NCI-H345 treated with DMSO at 0.1 percent for 48 hours (cell line): ENCODE results near the gene HSPA12A.
"Not testable (repeated sequence)": the region's sequence is repeated elsewhere in the genome, so short reads cannot be mapped to it uniquely, and the experiment has no call there.

Source experiments
- DNase-seq: peaks from one replicate; lab custom pipeline; 2025; ENCODE audit not compliant: unreplicated experiment; lab: John Stamatoyannopoulos, UW

The HSPA12A gene

GRCh38 chr10:116718058-116718457 is 24.3 kb downstream of the HSPA12A start:
- no peak for DNase-seq

DNA sequence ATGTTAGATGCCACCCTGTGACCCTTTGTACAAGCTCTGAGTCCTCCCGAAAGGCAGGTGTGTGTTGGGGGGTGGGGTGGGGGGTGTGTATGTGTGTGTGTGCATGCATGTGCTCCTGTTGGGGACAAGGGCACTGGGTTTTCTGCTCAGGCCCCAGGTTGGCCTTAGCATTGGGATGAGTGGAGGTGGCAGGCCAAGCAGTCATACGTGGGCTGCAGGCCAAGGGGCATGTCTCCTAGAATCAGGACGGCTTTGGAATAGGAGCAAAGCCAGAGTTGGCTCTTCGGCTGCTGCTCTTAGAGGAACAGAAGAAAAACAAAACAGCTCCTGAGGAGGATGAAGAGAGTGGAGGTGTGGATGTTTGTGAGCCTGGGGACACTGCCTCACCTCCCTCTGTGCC is 26.0 kb downstream of the HSPA12A start:
- DNase-seq = no peak

GRCh38 chr10:116715839-116716377 is 26.5 kb downstream of the HSPA12A start:
- DNase-seq = no peak

GRCh38 chr10:116715341-116715740 is 27.0 kb downstream of the HSPA12A start:
- no peak for DNase-seq

DNA sequence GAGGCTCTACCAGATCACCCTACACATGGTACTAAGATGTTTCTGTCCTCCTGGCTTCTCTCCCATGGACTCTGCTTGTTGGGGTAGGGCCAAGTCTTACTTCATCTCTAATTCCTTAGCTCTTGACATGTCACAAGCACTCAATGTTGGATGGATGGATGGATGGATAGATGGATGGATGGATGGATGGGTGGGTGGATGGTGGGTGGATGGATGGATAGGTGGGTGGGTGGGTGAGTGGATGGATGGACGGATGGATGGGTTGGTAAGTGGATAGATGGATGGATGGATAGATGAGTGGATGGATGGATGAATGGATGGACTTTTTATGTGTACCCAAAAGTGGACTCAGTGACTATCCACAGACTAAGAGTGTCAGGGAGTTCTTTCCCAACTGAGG is 28.5 kb downstream of the HSPA12A start:
- DNase-seq = no peak

DNA sequence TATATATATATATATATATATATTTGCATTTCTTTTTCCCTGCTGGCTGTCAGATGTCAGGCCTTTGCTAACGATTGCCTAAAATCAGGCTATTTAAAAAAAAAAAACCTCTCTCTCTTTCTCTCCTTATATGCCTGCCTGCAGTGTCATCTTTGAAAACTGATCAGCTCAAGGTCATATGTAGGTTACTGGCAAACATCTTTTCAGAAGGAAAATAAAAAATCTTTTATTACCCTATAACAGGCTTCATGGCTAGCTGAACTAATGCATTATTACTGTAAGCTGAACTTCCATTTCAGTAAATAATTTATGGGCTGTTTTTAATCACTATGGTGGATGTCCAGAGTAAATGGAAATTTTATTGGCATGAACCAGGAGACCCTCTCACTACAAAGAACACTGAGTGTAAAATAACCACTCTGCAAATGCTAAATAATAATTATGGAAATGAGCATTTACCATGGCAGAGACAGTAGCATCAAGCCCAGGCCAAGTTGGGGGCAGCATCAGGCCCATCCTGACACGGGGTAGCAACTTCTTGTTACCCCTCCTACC is 29.3 kb downstream of the HSPA12A start:
- DNase-seq = no peak

GRCh38 chr10:116712519-116712918 is 29.8 kb downstream of the HSPA12A start:
- DNase-seq = no peak

DNA sequence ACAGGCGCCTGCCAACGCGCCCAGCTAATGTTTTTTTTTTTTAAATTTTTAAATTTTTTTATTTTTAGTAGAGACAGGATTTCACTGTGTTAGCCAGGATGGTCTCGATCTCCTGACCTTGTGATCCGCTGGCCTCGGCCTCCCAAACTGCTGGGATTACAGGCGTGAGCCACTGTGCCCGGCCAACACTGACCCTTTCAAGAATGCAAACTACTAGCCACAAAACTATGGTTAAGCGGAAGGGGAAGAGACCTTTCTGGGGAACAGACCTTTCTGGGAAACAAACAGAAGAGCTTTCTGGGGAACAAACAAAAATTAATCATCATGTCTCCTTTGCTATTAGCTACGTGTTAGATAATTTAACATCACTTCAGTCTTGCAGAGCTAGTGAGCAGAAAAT is 30.6 kb downstream of the HSPA12A start:
- not testable (repeated sequence) for DNase-seq

- DNase-seq = no peak
Observed at GRCh38 chr10:116710076-116710475, 32.3 kb downstream of the HSPA12A start.

DNA sequence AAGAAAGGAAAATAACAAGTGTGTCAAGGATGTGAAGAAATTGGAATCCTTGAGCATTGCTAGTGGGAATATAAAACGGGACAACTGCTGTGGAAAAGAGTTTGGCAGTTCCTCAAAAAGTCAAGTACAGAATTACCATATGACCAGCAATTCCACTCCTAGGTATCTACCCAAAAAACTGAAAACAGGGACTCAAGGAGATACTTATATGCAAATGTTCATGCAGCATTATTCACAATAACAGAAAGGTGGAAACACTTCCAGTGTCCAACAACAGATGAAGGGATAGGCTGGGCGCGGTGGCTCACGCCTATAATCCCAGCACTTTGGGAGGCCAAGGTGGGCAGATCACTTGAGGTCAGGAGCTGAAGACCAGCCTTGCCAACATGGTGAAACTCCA is 33.5 kb downstream of the HSPA12A start:
- DNase-seq = no peak

DNA sequence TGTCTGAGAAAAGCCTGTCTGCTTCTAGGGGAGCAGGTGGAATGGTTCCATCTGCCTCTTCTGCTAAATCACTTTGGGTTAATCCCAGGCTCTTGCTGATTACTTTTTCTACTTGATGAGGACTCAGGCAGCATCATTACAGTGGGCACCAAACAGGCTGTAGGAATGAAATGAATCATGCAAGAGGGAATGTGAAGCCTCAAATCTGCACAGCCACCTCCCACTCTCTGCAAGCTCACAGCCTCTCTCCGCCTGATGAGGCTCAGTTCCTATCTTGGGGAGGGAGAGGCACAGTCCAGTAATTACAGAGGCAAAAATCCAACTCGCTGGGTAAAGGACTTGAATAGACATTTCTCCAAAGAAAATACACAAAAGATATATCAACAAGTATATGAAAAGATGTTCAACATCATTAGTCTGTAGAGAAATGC is 34.0 kb downstream of the HSPA12A start:
- no peak for DNase-seq

DNA sequence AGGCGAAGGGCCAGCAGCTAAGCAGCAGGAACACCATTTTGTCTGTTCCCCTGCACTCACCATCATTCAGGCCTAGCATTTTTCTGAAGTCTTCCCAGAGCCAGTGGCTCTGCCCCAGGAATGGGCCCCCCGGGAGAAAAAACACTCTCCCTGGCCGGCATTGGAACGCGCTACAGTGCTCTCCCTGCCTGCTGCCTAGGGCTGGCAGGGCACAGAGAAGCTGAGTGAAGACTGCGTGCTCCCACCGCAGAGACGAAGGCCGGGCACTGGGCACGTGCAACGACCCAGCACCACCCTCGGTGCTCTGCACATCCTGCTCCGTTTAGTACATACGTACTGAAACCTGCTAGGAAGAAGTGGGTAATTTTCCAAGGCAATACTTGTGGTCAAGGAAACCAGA is 34.4 kb downstream of the HSPA12A start:
- DNase-seq = no peak

GRCh38 chr10:116706281-116706680 is 36.1 kb downstream of the HSPA12A start:
- no peak for DNase-seq

GRCh38 chr10:116705498-116705897 is 36.9 kb downstream of the HSPA12A start:
- DNase-seq = no peak

GRCh38 chr10:116704926-116705325 is 37.4 kb downstream of the HSPA12A start:
- no peak for DNase-seq

DNA sequence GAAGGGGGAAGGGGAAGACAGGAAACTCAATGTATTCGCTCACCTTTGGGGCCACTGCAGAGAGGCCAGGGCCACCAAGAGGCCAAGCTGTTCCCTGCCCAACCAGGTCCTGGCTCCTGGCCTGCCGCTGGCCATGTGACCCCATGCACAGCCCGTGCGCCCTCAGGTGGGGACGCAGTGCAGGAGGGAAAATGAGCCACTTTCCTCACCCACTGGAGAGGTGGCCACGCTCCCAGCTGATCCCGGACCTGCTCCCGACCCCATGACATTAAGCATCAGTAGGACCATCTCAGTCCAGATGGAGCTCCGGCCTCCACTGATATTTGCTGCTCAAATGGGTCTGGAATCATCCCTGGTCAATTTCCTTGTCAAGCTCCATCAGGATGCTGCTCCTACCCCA is 40.2 kb downstream of the HSPA12A start:
- no peak for DNase-seq

DNA sequence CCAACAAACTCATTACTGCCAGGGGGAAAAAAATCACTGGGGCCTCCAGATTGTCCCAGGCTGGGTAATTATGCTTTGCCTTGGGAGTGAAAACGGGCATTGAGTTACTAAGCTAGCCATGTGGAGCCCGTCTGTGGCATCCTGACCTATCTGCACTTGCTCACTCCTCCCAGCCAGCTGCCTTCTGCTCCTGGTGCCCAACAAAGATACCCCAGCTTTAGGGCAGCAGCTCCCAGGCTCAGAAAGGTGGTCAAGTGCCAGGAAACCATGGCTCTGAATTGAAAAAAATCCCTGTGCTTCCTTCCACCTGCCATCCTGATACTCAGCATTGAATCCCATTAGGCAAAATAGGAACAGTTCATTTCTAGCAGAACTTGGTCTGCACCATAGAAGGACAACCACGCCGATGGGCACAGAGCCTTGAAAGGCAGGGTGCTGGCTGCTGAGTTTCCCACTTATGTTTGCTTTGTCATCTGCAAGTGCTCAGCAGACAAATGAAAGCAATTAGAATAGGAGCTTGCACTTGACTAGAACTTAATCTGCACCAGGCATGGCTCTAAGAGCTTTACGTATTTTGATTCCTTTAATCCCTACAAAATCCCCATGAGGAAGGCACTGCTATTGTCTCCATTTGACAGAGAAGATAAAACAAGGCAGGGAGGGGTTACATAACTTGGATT is 42.8 kb downstream of the HSPA12A start:
- no peak for DNase-seq

- DNase-seq = no peak
Observed at GRCh38 chr10:116699049-116699448, 43.3 kb downstream of the HSPA12A start.

DNA sequence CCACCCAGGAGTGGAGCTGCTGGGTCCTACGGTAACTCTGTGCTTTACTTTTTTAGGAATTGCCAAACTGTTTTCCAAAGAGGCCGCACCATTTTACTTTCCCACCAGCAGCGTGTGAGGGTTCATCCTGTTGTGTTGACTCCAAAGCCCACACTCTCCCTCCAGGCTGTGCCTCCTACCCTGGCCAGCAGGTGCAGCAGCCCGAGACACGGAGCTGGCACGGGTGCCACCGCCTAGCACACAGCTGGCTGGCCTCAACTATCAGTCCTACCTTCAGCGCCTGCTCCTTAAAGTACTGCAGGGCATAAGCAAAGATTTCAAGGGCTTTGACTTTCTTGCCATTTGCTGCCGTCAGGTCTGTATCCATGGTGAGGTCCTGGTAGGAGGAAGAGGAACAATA is 44.0 kb downstream of the HSPA12A start:
- DNase-seq = no peak

- DNase-seq = no peak
Observed at GRCh38 chr10:116697816-116698215, 44.5 kb downstream of the HSPA12A start.

GRCh38 chr10:116696919-116697318 is 45.4 kb downstream of the HSPA12A start:
- DNase-seq = no peak

DNA sequence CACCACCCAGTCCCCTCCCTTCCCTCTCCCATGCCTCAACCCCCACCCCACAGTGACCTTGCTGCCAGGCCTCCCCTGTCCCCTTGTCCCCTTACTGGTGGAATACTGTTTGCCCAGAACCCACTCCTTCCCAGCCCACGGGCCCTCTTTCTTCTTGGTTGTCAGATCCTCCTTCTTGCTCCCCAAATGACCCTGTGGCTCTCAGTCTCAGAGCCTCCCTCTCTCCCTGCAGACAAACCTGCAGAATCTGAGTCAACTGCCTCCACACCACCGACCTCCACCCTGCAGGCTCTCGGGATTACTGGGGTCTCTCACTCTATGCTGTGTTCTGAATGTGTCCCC is 47.5 kb downstream of the HSPA12A start:
- DNase-seq = no peak
